DOHH2 (cell line): ENCODE measurements around the gene PGBD2.

Experiments used
- CTCF ChIP-seq: fragments of 200-600 bp; sonication (generic); IDR thresholded peaks from one replicate; pipeline ENCODE4 v1.5.1; 2014; ENCODE audit warnings: antibody characterized with exemption, mild to moderate bottlenecking, low read depth, low read length; ENCODE audit not compliant: poor library complexity, severe bottlenecking
- EZH2phosphoT487 ChIP-seq: fragments of 200-600 bp; sonication (generic); IDR thresholded peaks from 2 replicates; pipeline ENCODE4 v1.6.1; 2017; ENCODE audit warnings: borderline replicate concordance, mild to moderate bottlenecking, antibody characterized with exemption, low read length, moderate library complexity, mixed read lengths

DNA sequence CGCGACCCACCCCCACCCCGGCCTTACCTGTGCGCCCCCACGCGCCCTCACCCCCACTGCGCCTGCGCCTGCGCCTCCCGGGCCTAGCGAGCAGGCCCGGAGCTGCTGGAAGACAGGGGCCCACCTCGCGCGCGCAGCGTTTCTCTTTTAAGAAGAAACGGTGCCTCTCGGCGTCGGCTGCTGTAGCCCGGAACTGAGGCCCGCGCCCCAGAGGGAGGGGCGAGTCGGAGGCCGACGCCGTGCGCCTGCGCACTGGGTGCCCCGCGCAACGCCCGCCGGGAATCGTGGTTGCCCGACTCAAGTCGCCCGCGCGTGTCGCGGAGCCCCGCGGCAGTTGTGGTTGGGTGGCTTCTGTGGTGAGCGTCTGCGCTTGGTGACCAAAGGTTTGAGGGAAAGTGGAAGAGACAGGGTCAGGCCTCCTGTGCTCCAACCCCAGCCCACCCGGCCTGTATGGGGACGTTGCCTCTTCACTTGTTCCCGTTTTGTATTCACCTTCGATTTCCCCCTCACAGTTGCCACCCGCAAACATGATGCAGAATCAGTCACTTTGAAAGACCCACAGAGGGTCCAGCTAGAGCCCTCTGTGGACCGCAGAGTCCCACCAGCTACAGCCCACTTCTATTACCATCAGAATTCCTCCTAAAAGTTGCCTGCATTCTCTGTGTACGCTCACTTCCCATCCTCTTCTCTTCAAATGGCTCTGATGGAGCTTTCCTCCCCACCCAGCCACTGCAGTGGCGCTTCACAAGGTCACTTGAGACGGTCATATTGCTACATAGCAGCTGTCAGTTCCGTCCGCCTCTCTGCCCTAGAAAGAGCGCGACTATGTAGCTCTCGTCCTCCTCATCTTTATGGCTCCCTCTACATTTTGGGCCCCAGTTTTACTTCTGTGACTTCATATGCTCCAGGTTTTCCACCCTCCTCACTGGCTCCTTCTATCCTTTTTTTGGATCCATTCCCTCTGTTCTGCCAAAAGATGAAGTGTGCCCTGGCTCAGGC lies 46.8 kb upstream of the PGBD2 start, which contains the start of gene ZNF692:
- TF ChIP-seq CTCF (peak; percentile 3), EZH2phosphoT487 (no peak)
